Endothelial cell (in vitro differentiated cells): ENCODE results near the gene ANKRD13D. TPM values are rescaled to one million over a fixed set of nuclear protein-coding genes. Genes with fewer than 3 reads are reported as not detected.
A peak's percentile ranks its signal among the peaks of the same experiment; 100 is the strongest.
"Not testable (repeated sequence)": the region's sequence is repeated elsewhere in the genome, so short reads cannot be mapped to it uniquely, and the experiment has no call there.

ENCODE experiments used
- DNase-seq: peaks from one replicate; pipeline ENCODE4 v3.0.0; 2021; ENCODE audit warnings: low spot score
- H3K27ac Mint-ChIP-seq: one replicate; pipeline ENCODE4 v1.8.0; 2021; ENCODE audit warnings: mixed read lengths, inconsistent platforms; ENCODE audit not compliant: unreplicated experiment
- H3K27me3 Mint-ChIP-seq: one replicate; pipeline ENCODE4 v1.8.0; 2021; ENCODE audit warnings: mild to moderate bottlenecking, moderate library complexity, mixed read lengths, inconsistent platforms; ENCODE audit not compliant: unreplicated experiment
- H3K36me3 Mint-ChIP-seq: one replicate; pipeline ENCODE4 v1.8.0; 2021; ENCODE audit warnings: mild to moderate bottlenecking, low read depth, mixed read lengths, inconsistent platforms; ENCODE audit not compliant: unreplicated experiment
- H3K4me1 Mint-ChIP-seq: one replicate; pipeline ENCODE4 v1.8.0; 2021; ENCODE audit warnings: mild to moderate bottlenecking, mixed read lengths, inconsistent platforms; ENCODE audit not compliant: unreplicated experiment
- H3K4me3 Mint-ChIP-seq: one replicate; pipeline ENCODE4 v1.8.0; 2021; ENCODE audit warnings: mild to moderate bottlenecking, mixed read lengths, inconsistent platforms; ENCODE audit not compliant: unreplicated experiment
- H3K9me3 Mint-ChIP-seq: one replicate; pipeline ENCODE4 v1.8.0; 2021; ENCODE audit warnings: mixed read lengths, inconsistent platforms; ENCODE audit not compliant: unreplicated experiment
- total RNA-seq: library from RNA; stranded (reverse); fragmentation: NEBNext Ultra II Directional; extraction: Animal tissue kit (Norgen Biotek cat#: 25700); gene quantifications from one replicate; pipeline ENCODE4 v1.2.1, GENCODE V29; 2021; ENCODE audit not compliant: unreplicated experiment
- TF ChIP-seq, protein P1 (sequence below): fragments of 200-600 bp; sonication (generic); IDR thresholded peaks from one replicate; pipeline ENCODE4 v1.5.0; 2021; ENCODE audit warnings: antibody characterized with exemption; ENCODE audit not compliant: unreplicated experiment

Gene ANKRD13D
- total RNA-seq, 1 donor from 2014 or later, result 65.1 TPM

DNA sequence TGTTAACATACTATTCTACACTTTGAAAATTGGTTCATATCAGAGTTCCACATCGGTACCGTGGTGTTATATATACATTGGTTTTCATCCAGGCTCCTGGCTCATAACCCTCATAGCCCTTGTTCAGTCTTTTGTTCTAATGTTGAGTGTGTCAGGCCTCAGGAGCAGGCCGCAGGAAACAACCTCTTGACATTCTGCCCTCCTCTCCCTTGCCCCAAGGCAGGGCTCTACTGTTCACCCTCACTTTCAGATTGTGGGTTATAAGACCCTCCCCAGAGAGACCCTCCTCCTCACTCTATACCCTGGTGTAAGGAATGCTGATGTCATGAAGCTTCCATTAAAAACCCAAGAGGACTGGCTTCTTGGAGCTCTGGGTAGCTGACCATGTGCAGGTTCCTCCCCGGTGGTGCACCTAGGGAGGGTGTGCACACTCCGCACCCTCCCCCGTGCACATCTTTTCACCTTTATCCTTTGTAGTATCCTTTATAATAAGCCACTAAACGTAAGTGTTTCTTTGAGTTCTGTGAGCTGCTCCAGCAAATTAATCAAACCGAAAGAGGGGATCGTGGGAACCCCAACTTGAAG lies 26.3 kb downstream of the ANKRD13D start:
- Mint-ChIP-seq H3K36me3 (no peaks in the 10 kb centered on the region), H3K27ac (no peak overlapping the region), H3K4me3 (peak overlapping the region; percentile 37), H3K9me3 (no peaks in the 10 kb centered on the region), H3K27me3 (peaks cover 18% of the 10 kb centered on the region), H3K4me1 (peaks cover 4% of the 10 kb centered on the region)
- TF ChIP-seq, protein P1, sequence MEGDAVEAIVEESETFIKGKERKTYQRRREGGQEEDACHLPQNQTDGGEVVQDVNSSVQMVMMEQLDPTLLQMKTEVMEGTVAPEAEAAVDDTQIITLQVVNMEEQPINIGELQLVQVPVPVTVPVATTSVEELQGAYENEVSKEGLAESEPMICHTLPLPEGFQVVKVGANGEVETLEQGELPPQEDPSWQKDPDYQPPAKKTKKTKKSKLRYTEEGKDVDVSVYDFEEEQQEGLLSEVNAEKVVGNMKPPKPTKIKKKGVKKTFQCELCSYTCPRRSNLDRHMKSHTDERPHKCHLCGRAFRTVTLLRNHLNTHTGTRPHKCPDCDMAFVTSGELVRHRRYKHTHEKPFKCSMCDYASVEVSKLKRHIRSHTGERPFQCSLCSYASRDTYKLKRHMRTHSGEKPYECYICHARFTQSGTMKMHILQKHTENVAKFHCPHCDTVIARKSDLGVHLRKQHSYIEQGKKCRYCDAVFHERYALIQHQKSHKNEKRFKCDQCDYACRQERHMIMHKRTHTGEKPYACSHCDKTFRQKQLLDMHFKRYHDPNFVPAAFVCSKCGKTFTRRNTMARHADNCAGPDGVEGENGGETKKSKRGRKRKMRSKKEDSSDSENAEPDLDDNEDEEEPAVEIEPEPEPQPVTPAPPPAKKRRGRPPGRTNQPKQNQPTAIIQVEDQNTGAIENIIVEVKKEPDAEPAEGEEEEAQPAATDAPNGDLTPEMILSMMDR, result no peak
- DNase-seq, result no peak

- H3K9me3 Mint-ChIP-seq, result no peaks in the 10 kb centered on the region
- no peaks in the 10 kb centered on the region for H3K36me3 Mint-ChIP-seq
- H3K4me3 Mint-ChIP-seq, result peak overlapping the region; percentile 96
- H3K4me1 Mint-ChIP-seq, result peaks cover 4% of the 10 kb centered on the region
- no peak for DNase-seq
- TF ChIP-seq, protein P1, result no peak
- H3K27ac Mint-ChIP-seq, result peak overlapping the region; percentile 70
- peaks cover 18% of the 10 kb centered on the region for H3K27me3 Mint-ChIP-seq
Observed at GRCh38 chr11:67316882-67317204, 27.7 kb downstream of the ANKRD13D start.

GRCh38 chr11:67317205-67317887 lies 28.2 kb downstream of the ANKRD13D start:
- Mint-ChIP-seq H3K27me3 (peaks cover 18% of the 10 kb centered on the region), H3K27ac (peak overlapping the region; percentile 86), H3K4me1 (peaks cover 4% of the 10 kb centered on the region), H3K36me3 (no peaks in the 10 kb centered on the region), H3K9me3 (no peaks in the 10 kb centered on the region), H3K4me3 (peak overlapping the region; percentile 96)
- TF ChIP-seq, protein P1, result peak; percentile 80
- peak; percentile 99 for DNase-seq

DNA sequence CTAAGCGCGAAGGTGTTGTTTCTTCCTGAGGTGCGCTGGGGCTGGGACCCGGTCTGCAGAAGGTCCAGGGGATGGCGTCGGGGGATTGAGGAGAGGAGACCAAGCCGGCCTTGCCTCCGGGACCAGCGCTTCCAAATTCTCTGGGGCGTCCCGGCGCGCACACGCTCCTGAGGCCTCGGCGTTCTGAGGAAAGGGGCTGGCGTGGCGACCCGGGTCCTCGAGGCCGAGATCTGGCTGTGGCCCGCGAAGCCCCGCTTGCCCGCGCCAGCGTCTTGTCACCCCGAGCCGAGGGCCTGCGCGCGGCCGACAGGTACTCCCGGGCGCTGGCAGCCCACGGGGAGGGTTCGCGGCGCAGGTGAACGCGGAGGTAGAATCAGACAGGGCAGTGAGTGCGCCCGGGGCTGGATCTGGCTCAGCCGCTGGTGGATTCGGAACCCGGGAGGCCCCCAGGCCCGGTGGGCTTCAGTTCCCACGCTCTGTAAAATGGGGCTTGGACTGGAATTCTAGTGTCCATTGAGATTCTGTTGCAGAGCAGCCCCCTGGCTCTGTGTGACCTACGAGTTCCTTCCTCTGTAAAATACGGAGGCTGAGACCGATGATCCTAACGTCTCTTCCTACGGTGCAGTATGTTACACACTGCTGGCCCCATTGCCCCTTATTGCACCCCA lies 28.9 kb downstream of the ANKRD13D start:
- Mint-ChIP-seq H3K4me3 (peak overlapping the region; percentile 96), H3K27ac (peak overlapping the region; percentile 86), H3K36me3 (no peaks in the 10 kb centered on the region), H3K9me3 (no peaks in the 10 kb centered on the region), H3K4me1 (peaks cover 4% of the 10 kb centered on the region), H3K27me3 (peaks cover 18% of the 10 kb centered on the region)
- TF ChIP-seq, protein P1, result peak; percentile 4
- DNase-seq, result no peak

DNA sequence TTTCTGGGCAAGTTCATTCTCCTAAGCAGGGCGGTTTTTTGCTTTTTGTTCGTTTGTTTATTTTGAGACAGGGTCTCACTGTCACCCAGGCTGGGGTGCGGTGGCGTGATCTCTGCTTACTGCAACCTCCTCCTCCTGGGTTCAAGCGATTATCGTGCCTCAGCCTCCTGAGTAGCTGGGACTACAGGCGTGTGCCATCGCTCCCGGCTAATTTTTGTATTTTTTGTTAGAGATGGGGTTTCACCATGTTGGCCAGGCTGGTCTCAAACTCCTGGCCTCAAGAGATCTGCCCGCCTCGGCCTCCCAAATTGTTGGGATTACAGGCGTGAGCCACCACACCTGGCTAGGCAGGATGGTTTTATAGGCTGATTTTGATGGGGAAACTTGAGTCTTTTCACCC lies 29.8 kb downstream of the ANKRD13D start:
- not testable (repeated sequence) for DNase-seq, H3K36me3 Mint-ChIP-seq, H3K27ac Mint-ChIP-seq, H3K4me1 Mint-ChIP-seq, H3K9me3 Mint-ChIP-seq
- Mint-ChIP-seq H3K4me3 (peak overlapping the region; percentile 83), H3K27me3 (peaks cover 21% of the 10 kb centered on the region)
